Left cardiac atrium (tissue), 4 donors: ENCODE results near the gene ARL2BP. TPM values are rescaled to one million over a fixed set of nuclear protein-coding genes. Genes with fewer than 3 reads are reported as not detected.
"Not testable (repeated sequence)": the region's sequence is repeated elsewhere in the genome, so short reads cannot be mapped to it uniquely, and the experiment has no call there.

Source experiments
- ATAC-seq, 2 donors: fragments of 200-7000 bp; cut with Tn5 transposase; one replicate each; pipeline ENCODE4 v1.9.1; 2020; ENCODE audit warnings: mild to moderate bottlenecking in 2 of 2, moderate library complexity in 2 of 2
- DNase-seq: peaks from one replicate; pipeline ENCODE4 v3.0.0-alpha.2; 2020
- intact Hi-C, 2 donors: fragments of 100-400 bp; cut with DNase I; formaldehyde crosslinking; loops; one replicate each; pipeline versions ENCODE4 v1.14.1 to v1.15.1; 2022 to 2023
- long read RNA-seq: library from polyadenylated mRNA; unstranded; transcript quantifications from one replicate; pipeline ENCODE4 v2.0.0, GENCODE V29; 2021
- total RNA-seq, 2 donors: library from RNA; stranded (reverse); fragmentation: NEBNext Ultra II Directional; extraction: Animal tissue kit (Norgen Biotek cat#: 25700); gene quantifications; one replicate each; pipeline ENCODE4 v1.2.1, GENCODE V29; 2021
- donor health status: DM: no; HTN: yes; CAD: no.
- donor health status: DM: no; HTN: yes; CAD: no; lungs with severe emphysema.
- donor health status: DM: yes; HTN: yes; CAD: no.
- donor health status: Dilated cardiomyopathy.

ARL2BP gene
- 10 to 100 TPM; 52.3 to 60.3 TPM for total RNA-seq
- long read RNA-seq, transcript ARL2BP-201 (6 exons, 2,130 nt) = major isoform, 34 of 44 reads
- long read RNA-seq, partial matches to known transcripts = 6 of 44 reads
- long read RNA-seq, other reads (novel, unspliced or antisense) = 4 of 44 reads

DNA sequence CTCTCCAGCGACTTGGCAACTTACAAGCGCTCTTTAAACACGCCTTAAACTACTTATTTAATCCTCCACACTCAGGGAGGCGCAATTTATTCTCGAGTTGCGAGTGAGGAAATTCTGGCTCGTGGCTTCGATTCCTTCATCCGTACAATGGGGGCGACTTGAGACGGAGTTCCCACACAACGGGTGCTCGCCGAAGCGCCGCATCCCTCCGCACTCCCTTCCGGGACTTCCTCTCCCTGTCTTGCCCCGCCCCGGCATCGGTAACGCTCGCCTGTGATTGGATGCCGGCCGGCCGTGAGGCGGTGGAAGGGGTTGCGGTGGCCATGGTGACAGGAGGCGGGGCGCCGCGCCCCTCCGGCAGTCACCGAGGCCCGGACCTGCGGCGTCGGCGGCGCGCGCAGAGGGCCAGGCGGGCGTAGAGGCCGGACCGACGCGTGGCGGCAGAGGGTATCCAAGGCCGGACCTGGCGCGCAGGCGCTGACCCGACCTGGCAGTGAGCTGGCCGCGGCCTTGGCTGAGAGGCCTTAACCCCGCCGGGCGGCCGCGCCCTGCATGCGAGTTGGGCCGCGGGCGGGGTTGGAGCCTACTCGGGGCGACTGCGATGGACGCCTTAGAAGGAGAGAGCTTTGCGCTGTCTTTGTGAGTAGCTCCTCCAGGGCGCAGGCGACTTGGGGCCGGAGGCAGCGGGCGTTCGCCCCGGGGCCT is at the start of gene ARL2BP:
ARL2BP (plus strand) TSS at position 493 of the 705 bp plus-strand sequence; CDS start at position 602, 109 bp downstream.
- peak; percentile 99 for DNase-seq
- intact Hi-C loops = loop anchor here in 1 of 2 donors (2.0 kb wide), 1 partner anchor 54 kb away; no protein-coding TSS in a partner anchor
- ATAC-seq = peak; percentile 98 to 99

- DNase-seq (no peak), ATAC-seq (no peak)
- intact Hi-C loops = no loop called here
Measured at GRCh38 chr16:57196286-57196685, 48.8 kb upstream of the ARL2BP start.

- ATAC-seq (no peak), DNase-seq (no peak)
- intact Hi-C loops = no loop called here
Measured at GRCh38 chr16:57196753-57197152, 48.3 kb upstream of the ARL2BP start.

GRCh38 chr16:57200321-57200720 is 44.7 kb upstream of the ARL2BP start:
- DNase-seq, intact Hi-C loops, ATAC-seq: not testable (repeated sequence)

- DNase-seq, ATAC-seq: not testable (repeated sequence)
Measured at GRCh38 chr16:57200926-57201325, 44.1 kb upstream of the ARL2BP start.

DNA sequence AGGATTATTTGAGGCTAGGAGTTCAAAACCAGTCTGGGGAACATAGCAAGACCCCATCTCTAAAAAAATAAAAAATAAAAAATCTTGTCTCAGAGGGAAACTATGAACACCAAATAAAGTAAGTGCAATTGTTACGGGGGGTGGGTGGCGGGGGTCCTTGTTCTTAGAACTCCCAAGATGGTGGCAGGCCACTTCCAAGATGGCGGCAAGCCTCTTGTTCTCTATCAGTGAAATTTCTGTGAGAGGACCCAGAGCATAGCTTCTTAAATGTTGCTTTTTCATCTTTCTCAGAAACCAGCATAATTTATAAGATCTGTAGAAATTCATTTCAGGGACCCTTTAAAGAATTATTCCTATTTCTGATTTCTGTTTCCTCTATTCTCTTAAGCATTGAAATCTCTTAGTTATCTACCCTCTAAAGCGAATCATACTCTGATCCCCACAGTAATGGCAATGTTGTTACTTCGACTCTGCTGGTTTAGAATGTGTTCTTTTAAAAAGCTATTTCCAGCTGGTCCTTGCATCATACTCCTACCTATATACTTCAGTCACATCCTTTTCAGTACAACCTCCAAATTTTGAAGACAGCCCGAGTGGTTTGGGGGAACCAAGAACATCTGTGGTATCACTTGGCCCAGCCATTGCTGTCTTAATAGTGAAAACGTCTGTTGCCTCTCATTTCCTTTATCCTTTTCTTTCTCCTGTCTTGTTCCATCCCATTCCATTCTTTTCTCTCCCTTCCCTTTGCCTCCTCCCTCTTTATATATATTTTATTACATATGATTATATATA is 42.8 kb upstream of the ARL2BP start:
- intact Hi-C loops = no loop called here

More at GRCh38 chr16:57200926-57201325, 44.1 kb upstream of the ARL2BP start:
- intact Hi-C loops = not testable (repeated sequence)

GRCh38 chr16:57203451-57203850 is 41.6 kb upstream of the ARL2BP start:
- intact Hi-C loops = no loop called here
- DNase-seq = no peak
- ATAC-seq = no peak

More for the DNA sequence above, 42.8 kb upstream of the ARL2BP start:
- DNase-seq (no peak), ATAC-seq (no peak)

- DNase-seq (no peak), ATAC-seq (no peak)
- intact Hi-C loops = no loop called here
Measured at GRCh38 chr16:57204675-57205074, 40.4 kb upstream of the ARL2BP start.

GRCh38 chr16:57208926-57209325 is 36.1 kb upstream of the ARL2BP start:
- DNase-seq (no peak), ATAC-seq (no peak)
- intact Hi-C loops = no loop called here

GRCh38 chr16:57209780-57210179 is 35.3 kb upstream of the ARL2BP start:
- DNase-seq = no peak
- intact Hi-C loops = no loop called here
- ATAC-seq = no peak

DNA sequence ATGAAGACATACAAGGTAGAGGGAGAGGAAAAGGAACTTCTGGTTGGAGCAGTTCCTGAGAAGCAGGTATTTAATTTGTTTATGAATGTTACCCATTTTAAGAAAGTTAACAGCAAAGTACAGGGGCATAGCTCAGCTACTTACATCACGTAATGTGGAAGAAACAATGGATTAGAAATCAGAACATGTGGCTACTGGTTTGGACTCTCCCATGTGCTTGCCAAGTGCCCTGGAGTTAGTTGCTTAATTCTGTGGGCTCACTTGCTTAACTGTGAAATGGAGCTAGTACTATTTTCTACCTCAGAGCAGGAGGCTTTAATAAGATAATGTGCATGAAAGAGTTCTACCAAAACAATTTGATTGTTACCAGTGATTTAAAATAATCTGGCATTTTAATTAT is 31.6 kb upstream of the ARL2BP start:
- DNase-seq (no peak), ATAC-seq (no peak)
- intact Hi-C loops = no loop called here

- intact Hi-C loops = no loop called here
- no peak for ATAC-seq
- no peak for DNase-seq
Measured at GRCh38 chr16:57216968-57217367, 28.1 kb upstream of the ARL2BP start.

DNA sequence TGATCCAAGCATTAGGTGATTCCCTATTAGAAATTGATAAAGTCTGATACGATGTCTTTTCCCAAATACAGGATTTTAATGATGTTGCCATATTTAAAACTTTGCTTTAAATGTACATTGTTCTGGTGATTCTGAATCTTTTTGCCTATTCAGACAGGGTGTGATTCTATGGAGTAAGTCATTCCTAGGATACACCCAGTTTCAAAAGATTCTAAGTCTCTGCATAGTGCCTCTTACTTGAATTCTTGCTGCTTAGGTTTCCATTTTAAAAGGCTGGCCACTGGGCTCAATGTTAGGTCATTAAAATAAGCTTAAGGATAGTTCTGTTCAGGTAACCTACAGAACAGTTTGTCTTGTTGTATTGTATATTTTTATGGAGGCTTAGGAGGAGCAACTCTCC is 22.0 kb upstream of the ARL2BP start:
- intact Hi-C loops = no loop called here
- no peak for DNase-seq
- ATAC-seq = no peak

- ATAC-seq = no peak
- DNase-seq = no peak
- intact Hi-C loops = no loop called here
Measured at GRCh38 chr16:57224651-57225335, 20.3 kb upstream of the ARL2BP start.

- DNase-seq = no peak
- intact Hi-C loops = no loop called here
- no peak for ATAC-seq
Measured at GRCh38 chr16:57225978-57226377, 19.1 kb upstream of the ARL2BP start.

DNA sequence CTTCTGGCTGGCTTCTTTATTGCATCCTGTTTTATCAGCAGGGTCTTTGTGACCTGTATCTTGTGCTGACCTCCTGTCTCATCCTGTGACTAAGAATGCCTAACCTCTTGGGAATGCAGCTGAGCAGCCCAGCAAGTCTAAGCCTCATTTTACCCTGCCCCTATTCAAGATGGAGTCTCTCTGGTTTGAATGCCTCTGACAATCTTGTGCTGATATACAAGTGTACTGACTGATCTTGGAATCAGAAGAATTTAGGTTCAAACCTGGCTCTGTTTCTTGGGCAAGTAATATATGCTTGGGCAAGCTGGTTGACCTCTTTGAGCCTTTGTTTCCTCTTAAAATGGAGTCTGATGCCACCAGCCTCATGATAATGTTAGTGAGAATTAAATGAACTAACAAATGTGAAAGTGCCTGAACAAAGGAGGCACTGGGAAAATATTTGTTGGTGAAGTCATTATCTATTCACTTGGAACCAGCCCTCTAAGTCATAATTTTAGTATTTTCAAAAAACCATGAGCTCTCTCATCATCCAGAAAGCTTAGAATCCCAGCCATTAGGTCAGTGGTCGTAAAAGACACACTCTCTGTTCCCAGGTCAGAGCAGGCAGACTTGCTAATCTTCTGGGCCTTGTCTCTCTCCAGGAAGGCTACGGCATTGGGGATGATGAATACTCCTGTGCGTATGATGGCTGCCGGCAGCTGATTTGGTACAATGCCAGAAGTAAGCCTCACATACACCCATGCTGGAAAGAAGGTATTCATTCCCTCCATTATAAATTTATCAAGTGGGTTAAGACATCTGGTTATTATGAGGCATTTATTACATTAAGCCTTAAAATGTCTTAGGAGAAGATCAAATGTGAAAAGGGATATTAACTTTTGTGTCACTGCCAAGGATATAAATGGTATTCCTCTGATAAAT is 18.1 kb upstream of the ARL2BP start:
- intact Hi-C loops = no loop called here
- DNase-seq (no peak), ATAC-seq (no peak)

GRCh38 chr16:57229079-57229478 is 16.0 kb upstream of the ARL2BP start:
- ATAC-seq (no peak), DNase-seq (no peak)
- intact Hi-C loops = no loop called here

GRCh38 chr16:57231821-57232350 is 13.2 kb upstream of the ARL2BP start:
- ATAC-seq = no peak
- intact Hi-C loops = no loop called here

More at GRCh38 chr16:57231821-57232350, 13.2 kb upstream of the ARL2BP start:
- no peak for DNase-seq
